HepG2 (cell line): ENCODE data around the gene METTL1. TPM values are rescaled to one million over a fixed set of nuclear protein-coding genes. Genes with fewer than 3 reads are reported as not detected.
A peak's percentile ranks its signal among the peaks of the same experiment; 100 is the strongest.

ENCODE experiments used
- ATF7 ChIP-seq, 2 experiments: fragments of 450-650 bp in 1 of 2; sonication (generic) in 1 of 2; formaldehyde crosslinking in 1 of 2; IDR thresholded peaks; 2 replicates each; pipeline versions ENCODE4 v1.4.0 to v1.6.1; 2016 to 2020; ENCODE audit warnings: antibody characterized with exemption in 1 of 2, mild to moderate bottlenecking in 1 of 2, missing genetic modification reagents in 1 of 2
- ATRX ChIP-seq: sonication (generic); formaldehyde crosslinking; IDR thresholded peaks from 2 replicates; pipeline ENCODE4 v1.4.0; 2020; ENCODE audit warnings: missing genetic modification reagents, borderline replicate concordance
- BORCS8-MEF2B ChIP-seq: sonication (generic); formaldehyde crosslinking; IDR thresholded peaks from 2 replicates; pipeline ENCODE4 v1.8.0; 2022; ENCODE audit warnings: mild to moderate bottlenecking, missing genetic modification reagents
- CCDC6 ChIP-seq: sonication (generic); formaldehyde crosslinking; IDR thresholded peaks from 2 replicates; pipeline ENCODE4 v1.8.1; 2022; ENCODE audit warnings: mild to moderate bottlenecking, missing genetic modification reagents, moderate library complexity
- CEBPZ ChIP-seq: IDR thresholded peaks from 2 replicates; pipeline ENCODE4 v1.6.1; 2012; ENCODE audit warnings: low read length, improper control_type of control experiment
- GATAD2A ChIP-seq: IDR thresholded peaks from 2 replicates; pipeline ENCODE4 v1.6.1; 2016
- MAFK ChIP-seq, 2 experiments: IDR thresholded peaks in 1 of 2; conservative IDR thresholded peaks in 1 of 2; 2 replicates each; pipeline ENCODE4 v1.6.1; 2011; ENCODE audit warnings: improper control_type of control experiment in 2 of 2, low read length in 2 of 2
- MIXL1 ChIP-seq: IDR thresholded peaks from 2 replicates; pipeline ENCODE4 v1.6.1; 2016
- MXD4 ChIP-seq: IDR thresholded peaks from 2 replicates; pipeline ENCODE4 v1.6.1; 2016; ENCODE audit warnings: mild to moderate bottlenecking, missing biosample characterization, missing genetic modification reagents
- MXI1 ChIP-seq: IDR thresholded peaks from 3 replicates; pipeline ENCODE4 v1.6.1; 2012; ENCODE audit warnings: low read depth, low read length, inconsistent platforms, borderline replicate concordance
- SOX13 ChIP-seq, 3 experiments: fragments of 450-650 bp in 1 of 3; sonication (generic) in 1 of 3; formaldehyde crosslinking in 1 of 3; IDR thresholded peaks in 2 of 3; conservative IDR thresholded peaks in 1 of 3; 2 replicates each; pipeline versions ENCODE4 v1.5.0 to v1.6.1; 2016 to 2020; ENCODE audit warnings: antibody characterized with exemption in 1 of 3, mild to moderate bottlenecking in 1 of 3, missing compliant biosample characterization in 1 of 3, missing genetic modification reagents in 1 of 3, moderate library complexity in 1 of 3
- SRF ChIP-seq: IDR thresholded peaks from 2 replicates; pipeline ENCODE4 v1.6.1; 2011; ENCODE audit warnings: mild to moderate bottlenecking, low read depth, low read length, moderate library complexity
- STAT6 ChIP-seq: sonication (generic); formaldehyde crosslinking; IDR thresholded peaks from 2 replicates; pipeline ENCODE4 v1.4.0; 2020; ENCODE audit warnings: missing genetic modification reagents, mild to moderate bottlenecking, borderline replicate concordance
- TFDP2 ChIP-seq: sonication (generic); formaldehyde crosslinking; IDR thresholded peaks from 2 replicates; pipeline ENCODE4 v1.4.0; 2020; ENCODE audit warnings: missing genetic modification reagents
- ZFP36 ChIP-seq: fragments of 150-350 bp; IDR thresholded peaks from 2 replicates; pipeline ENCODE4 v1.6.1; 2018; ENCODE audit warnings: borderline replicate concordance, low read length, low read depth; ENCODE audit not compliant: partially characterized antibody
- ZNF589 ChIP-seq: sonication (generic); formaldehyde crosslinking; conservative IDR thresholded peaks from 2 replicates; pipeline ENCODE4 v1.8.0; 2022; ENCODE audit warnings: mild to moderate bottlenecking, moderate library complexity, missing genetic modification reagents
- ZNF772 ChIP-seq: sonication (generic); formaldehyde crosslinking; IDR thresholded peaks from 2 replicates; pipeline ENCODE4 v1.5.0; 2020; ENCODE audit warnings: mild to moderate bottlenecking, missing genetic modification reagents
- ZNF790 ChIP-seq: sonication (generic); formaldehyde crosslinking; IDR thresholded peaks from 2 replicates; pipeline ENCODE4 v1.8.0; 2022; ENCODE audit warnings: missing genetic modification reagents, mild to moderate bottlenecking, borderline replicate concordance
- ZNF841 ChIP-seq: sonication (generic); formaldehyde crosslinking; IDR thresholded peaks from 2 replicates; pipeline ENCODE4 v1.8.1; 2023; ENCODE audit warnings: missing genetic modification reagents, borderline replicate concordance
- polyA plus RNA-seq, 8 experiments: library from polyadenylated mRNA; depleted of rRNA in 3 of 8; stranded (reverse) in 7 of 8; unstranded in 1 of 8; fragments of >200 nt; fragmentation: Illumina TruSeq in 4 of 8; extraction: Trizol in 4 of 8; gene quantifications; 2 replicates each; pipeline versions ENCODE4 v1.2.1 to v1.2.3, GENCODE V29; 2011 to 2016; ENCODE audit warnings: low read depth in 4 of 8, missing spikeins in 1 of 8, mixed read lengths in 1 of 8; ENCODE audit not compliant: insufficient read depth in 1 of 8
- total RNA-seq, 5 experiments: library from RNA; depleted of rRNA; stranded (reverse); fragments of >200 nt; fragmentation: Illumina TruSeq; extraction: Trizol; gene quantifications; 2 replicates each; pipeline ENCODE4 v1.2.3, GENCODE V29; 2016; ENCODE audit warnings: low read depth in 1 of 5

The METTL1 gene
- total and polyA plus RNA-seq, 2 of the 13 experiments (the other 11 are each of a cell fraction or from before 2014, with no cell fraction given), result 34.7 to 36.9 TPM

- peak; percentile 73; the same call in 1 of the 2 replicates for TF ChIP-seq TFDP2 (CRISPR knock-in tag)
- no peak; the same call in 1 of the 2 replicates for TF ChIP-seq ATF7 (IDR thresholded peaks at IDR 0.05)
- TF ChIP-seq ATF7 (CRISPR knock-in tag; IDR thresholded peaks at IDR 0.05), result peak; percentile 99
- peak; percentile 96 for TF ChIP-seq BORCS8-MEF2B (CRISPR knock-in tag)
- peak; percentile 41; the same call in 1 of the 2 replicates for TF ChIP-seq SRF
- TF ChIP-seq CEBPZ, result no peak
- TF ChIP-seq ZFP36, result no peak
- peak; percentile 60; the same call in 1 of the 2 replicates for TF ChIP-seq ZNF589 (CRISPR knock-in tag)
- peak; percentile 54; the same call in 1 of the 2 replicates for TF ChIP-seq STAT6
- peak; percentile 62; the same call in 1 of the 2 replicates for TF ChIP-seq ZNF790 (CRISPR knock-in tag)
- TF ChIP-seq MXI1, result peak; percentile 100
- no peak for TF ChIP-seq SOX13 (IDR thresholded peaks at IDR 0.05)
- TF ChIP-seq SOX13 (CRISPR knock-in tag; conservative IDR thresholded peaks at IDR 0.05 in 1 of 2, IDR thresholded peaks at IDR 0.05 in 1 of 2), result no peak; a peak in 1 of 4 replicates
- TF ChIP-seq MAFK (conservative IDR thresholded peaks at IDR 0.05 in 1 of 2, IDR thresholded peaks at IDR 0.05 in 1 of 2; ENCODE audit: low read length in 2 of 2), result no peak
- peak; percentile 66; the same call in 1 of the 2 replicates for TF ChIP-seq MIXL1 (CRISPR knock-in tag)
- TF ChIP-seq ATRX (CRISPR knock-in tag), result no peak
- peak; percentile 88 for TF ChIP-seq ZNF772 (CRISPR knock-in tag)
- peak; percentile 100 for TF ChIP-seq MXD4 (CRISPR knock-in tag)
- peak; percentile 37; the same call in 1 of the 2 replicates for TF ChIP-seq GATAD2A (CRISPR knock-in tag)
- TF ChIP-seq ZNF841 (CRISPR knock-in tag), result no peak
- peak; percentile 75 for TF ChIP-seq CCDC6 (CRISPR knock-in tag)
These were observed at the start of gene METTL1 (continued) for GRCh38 chr12:57771873-57772428.
